ENCODE results near the gene COL23A1. TPM values are rescaled to one million over a fixed set of nuclear protein-coding genes. Genes with fewer than 3 reads are reported as not detected.

Gene COL23A1
- total and polyA plus RNA-seq, 2 of the 13 experiments (the other 11 are each of a cell fraction or from before 2014, with no cell fraction given) = not detected

- no peak overlapping the region for H3K4me3 ChIP-seq (replicated peaks in 1 of 3; ENCODE audit: insufficient read depth in 1 of 3, low read depth in 2 of 3, low read length in 3 of 3)
- H3K9ac ChIP-seq (ENCODE audit: insufficient read depth, low read depth, low read length) = no peak overlapping the region
- FAIRE-seq (no peak), DNase-seq (ENCODE audit: low spot score) (no peak), ATAC-seq (no peak)
- no peaks in the 10 kb centered on the region for H3K9me3 ChIP-seq (ENCODE audit: low read length)
- no peaks in the 10 kb centered on the region for H3K36me3 ChIP-seq (replicated peaks in 1 of 2; ENCODE audit: control insufficient read depth in 1 of 2, insufficient read depth in 2 of 2, low read length in 2 of 2)
- no peaks in the 10 kb centered on the region for H4K20me1 ChIP-seq (ENCODE audit: insufficient read depth, low read length)
- no peak overlapping the region for H2AFZ ChIP-seq (ENCODE audit: low read length)
- peaks cover 0 to 1% of the 10 kb centered on the region in 2 experiments; a peak in 2 of 5 replicates for H3K27me3 ChIP-seq (ENCODE audit: control insufficient read depth in 1 of 2, insufficient read depth in 2 of 2, low read length in 2 of 2)
- BruUV-seq (replicated peaks) = no TSS peak
- no peaks in the 10 kb centered on the region for H3K4me1 ChIP-seq (ENCODE audit: insufficient read depth, low read length)
- in situ Hi-C loops (cut with HindIII; ENCODE audit: extremely low pct_ligation_motif_present, low pct_unique_long_range_greater_than_20kb) = no loop called here
- intact Hi-C loops (cut with micrococcal nuclease; ENCODE audit: unreplicated experiment) = no loop called here
- no peaks in the 10 kb centered on the region for H3K79me2 ChIP-seq (ENCODE audit: insufficient read depth, low read length)
- WGBS (ENCODE audit: low lambda C conversion rate) = 0% methylated on average over 1 of the region's 4 CpGs
- H3K4me2 ChIP-seq (ENCODE audit: low read depth, low read length) = no peak overlapping the region
- no peak overlapping the region for H3K27ac ChIP-seq (ENCODE audit: extremely low read length, insufficient read depth, low read length)
- ChIA-PET CTCF (ENCODE audit: low intra/inter-chr PET ratio, low total read pairs) (no interaction called here), POLR2A (no interaction called here)
- TF ChIP-seq ZSCAN22 (CRISPR knock-in tag; IDR thresholded peaks at IDR 0.05) (no peak), IRF2 (CRISPR knock-in tag; IDR thresholded peaks at IDR 0.05) (no peak), ZNF891 (CRISPR knock-in tag; IDR thresholded peaks at IDR 0.05) (no peak), HMGXB3 (CRISPR knock-in tag; IDR thresholded peaks at IDR 0.05; ENCODE audit: borderline replicate concordance) (no peak), PLSCR1 (CRISPR knock-in tag; IDR thresholded peaks at IDR 0.05; ENCODE audit: borderline replicate concordance) (no peak), PRDM10 (CRISPR knock-in tag; IDR thresholded peaks at IDR 0.05; ENCODE audit: low read depth) (no peak), ZNF383 (CRISPR knock-in tag; IDR thresholded peaks at IDR 0.05; ENCODE audit: borderline replicate concordance) (no peak), PTBP1 (IDR thresholded peaks at IDR 0.05; ENCODE audit: low read depth, low read length, poor library complexity, severe bottlenecking) (no peak), AKAP8 (CRISPR knock-in tag; IDR thresholded peaks at IDR 0.05) (no peak), ZNF790 (CRISPR knock-in tag; IDR thresholded peaks at IDR 0.05; ENCODE audit: borderline replicate concordance) (no peak), POGK (CRISPR knock-in tag; conservative IDR thresholded peaks at IDR 0.05) (no peak), ZNF569 (CRISPR knock-in tag; IDR thresholded peaks at IDR 0.05; ENCODE audit: borderline replicate concordance) (no peak), TARDBP (CRISPR knock-in tag; IDR thresholded peaks at IDR 0.05) (no peak), TSC22D2 (CRISPR knock-in tag; IDR thresholded peaks at IDR 0.05; ENCODE audit: borderline replicate concordance) (no peak)
Measured at GRCh38 chr5:178413988-178414387, 176.2 kb downstream of the COL23A1 start.
